GM18519 (cell line): Measurements from ENCODE around the gene RNASE8.

Experiments
- ATAC-seq: cut with Tn5 transposase; IDR thresholded peaks from one replicate; pipeline ENCODE4 v1.9.1; 2021; ENCODE audit warnings: mild to moderate bottlenecking, moderate library complexity; ENCODE audit not compliant: unreplicated experiment, low FRiP score

RNASE8 gene

GRCh38 chr14:21049271-21049673 lies 8.3 kb upstream of the RNASE8 start:
- no peak for ATAC-seq

GRCh38 chr14:21050597-21050996 lies 7.0 kb upstream of the RNASE8 start:
- ATAC-seq = no peak

DNA sequence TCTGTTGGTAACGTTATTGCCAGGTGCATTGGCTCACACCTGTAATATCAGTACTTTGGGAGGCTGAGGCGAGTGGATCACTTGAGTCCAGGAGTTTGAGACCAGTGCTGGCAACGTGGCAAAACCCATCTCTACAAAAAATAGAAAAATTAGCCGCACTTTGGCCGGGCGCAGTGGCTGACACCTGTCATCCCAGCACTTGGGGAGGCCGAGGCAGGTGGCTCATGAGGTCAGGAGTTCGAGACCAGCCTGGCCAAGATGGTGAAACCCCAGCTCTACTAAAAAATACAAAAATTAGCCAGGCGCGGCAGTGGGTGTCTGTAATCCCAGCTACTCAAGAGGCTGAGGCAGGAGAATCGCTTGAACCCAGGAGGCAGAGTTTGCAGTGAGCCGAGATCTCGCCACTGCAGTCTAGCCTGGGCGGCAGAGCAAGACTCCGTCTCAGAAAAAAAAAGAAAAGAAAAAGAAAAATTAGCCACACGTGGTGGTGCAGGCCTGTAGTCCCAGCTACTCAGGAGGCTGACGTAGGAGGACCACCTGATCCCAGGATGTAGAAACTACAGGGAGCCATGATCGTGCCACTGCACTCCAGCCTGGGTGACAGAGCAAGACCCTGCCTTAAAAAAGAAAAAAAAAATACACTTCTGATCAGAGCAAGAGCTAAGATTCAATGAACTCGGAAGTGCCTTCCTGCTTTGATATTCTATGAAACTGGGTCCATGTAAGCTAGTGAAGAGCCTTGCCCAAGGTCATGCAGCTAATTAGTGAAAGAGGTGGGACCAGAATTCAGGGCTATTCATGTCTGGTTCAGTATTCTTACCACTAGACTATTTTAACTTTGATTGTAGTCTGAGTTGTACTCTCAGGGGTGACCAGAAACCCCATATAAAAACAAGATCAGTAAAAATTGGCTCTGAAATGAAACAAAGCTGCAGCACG lies 4.2 kb upstream of the RNASE8 start:
- ATAC-seq = no peak

GRCh38 chr14:21054123-21054767 lies 3.4 kb upstream of the RNASE8 start:
- ATAC-seq = no peak

- ATAC-seq = no peak
Observed at GRCh38 chr14:21054768-21055145, 2.9 kb upstream of the RNASE8 start.

GRCh38 chr14:21055432-21056117 lies 2.0 kb upstream of the RNASE8 start:
- ATAC-seq = no peak

DNA sequence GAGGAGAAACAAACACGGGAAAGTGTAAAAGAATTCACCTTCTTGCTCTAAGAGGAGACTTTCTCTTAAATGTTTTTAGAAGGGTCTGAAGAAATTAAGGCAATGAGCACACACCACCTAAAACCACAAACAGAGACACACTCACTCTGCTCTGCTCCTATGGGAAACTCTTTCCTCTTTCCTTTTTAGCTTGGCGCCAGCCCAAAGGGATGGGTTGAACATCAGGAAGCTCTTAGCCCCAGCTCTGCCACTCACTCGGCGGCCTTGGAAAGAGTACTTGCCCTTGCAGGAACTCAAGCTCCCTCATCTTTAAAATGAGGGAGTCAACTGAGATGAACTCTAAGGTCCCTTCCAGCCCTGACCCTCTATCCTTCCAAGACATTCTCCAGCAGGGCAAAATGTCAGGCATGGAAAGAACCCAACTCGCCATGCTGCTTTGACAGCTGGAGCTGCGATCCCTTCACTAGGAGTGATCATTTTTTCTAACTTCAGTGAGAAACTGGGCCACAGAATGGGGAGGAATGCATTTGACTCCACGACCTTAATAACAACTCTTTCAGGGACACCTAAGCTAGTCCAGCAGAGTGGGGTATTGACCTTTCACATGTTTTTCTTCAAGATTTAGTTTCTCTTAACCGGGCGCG lies 980 bp upstream of the RNASE8 start:
- no peak for ATAC-seq

GRCh38 chr14:21058903-21059302 lies 1.3 kb downstream of the RNASE8 start:
- ATAC-seq = no peak

GRCh38 chr14:21059842-21060613 lies 2.4 kb downstream of the RNASE8 start:
- no peak for ATAC-seq

DNA sequence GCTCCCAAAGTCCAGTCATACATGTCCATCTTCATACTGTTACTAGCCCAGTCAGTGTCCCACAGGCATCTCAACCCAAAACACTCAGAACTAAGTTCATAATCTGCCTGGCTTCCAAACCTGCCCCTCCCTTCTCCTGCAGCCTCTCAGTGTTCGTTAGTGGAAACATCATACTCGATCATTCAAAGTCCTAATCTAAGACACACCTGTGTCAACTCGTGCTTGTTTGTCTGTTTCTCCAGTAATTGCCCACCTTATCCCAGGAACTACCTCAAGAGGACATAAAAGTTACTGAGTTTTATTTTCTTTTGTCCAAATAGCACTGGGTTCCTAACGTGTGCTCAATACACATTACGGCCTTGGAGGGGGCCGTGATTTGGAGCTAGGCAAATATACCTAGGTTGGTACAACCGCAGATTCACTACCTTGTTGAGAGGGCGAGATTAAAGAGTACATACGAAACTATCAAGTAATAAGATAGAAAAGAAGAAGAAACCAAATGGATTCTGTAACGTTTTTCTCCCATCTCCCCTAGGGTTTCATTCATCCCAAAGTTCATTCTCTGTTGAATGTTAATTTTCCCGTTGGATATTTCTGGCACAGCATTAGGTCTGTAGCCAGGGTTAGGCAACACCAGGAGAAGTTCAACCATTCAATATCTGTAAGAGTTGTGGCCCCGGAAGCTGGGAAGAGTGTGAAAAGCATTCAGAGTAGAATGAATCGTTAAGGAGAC lies 3.2 kb downstream of the RNASE8 start:
- ATAC-seq = no peak

- ATAC-seq = no peak
Observed at GRCh38 chr14:21061347-21061668, 3.7 kb downstream of the RNASE8 start.

GRCh38 chr14:21063479-21063878 lies 5.9 kb downstream of the RNASE8 start:
- no peak for ATAC-seq

GRCh38 chr14:21066882-21067502 lies 9.4 kb downstream of the RNASE8 start:
- no peak for ATAC-seq

- no peak for ATAC-seq
Observed at GRCh38 chr14:21068521-21069387, 11.1 kb downstream of the RNASE8 start.

DNA sequence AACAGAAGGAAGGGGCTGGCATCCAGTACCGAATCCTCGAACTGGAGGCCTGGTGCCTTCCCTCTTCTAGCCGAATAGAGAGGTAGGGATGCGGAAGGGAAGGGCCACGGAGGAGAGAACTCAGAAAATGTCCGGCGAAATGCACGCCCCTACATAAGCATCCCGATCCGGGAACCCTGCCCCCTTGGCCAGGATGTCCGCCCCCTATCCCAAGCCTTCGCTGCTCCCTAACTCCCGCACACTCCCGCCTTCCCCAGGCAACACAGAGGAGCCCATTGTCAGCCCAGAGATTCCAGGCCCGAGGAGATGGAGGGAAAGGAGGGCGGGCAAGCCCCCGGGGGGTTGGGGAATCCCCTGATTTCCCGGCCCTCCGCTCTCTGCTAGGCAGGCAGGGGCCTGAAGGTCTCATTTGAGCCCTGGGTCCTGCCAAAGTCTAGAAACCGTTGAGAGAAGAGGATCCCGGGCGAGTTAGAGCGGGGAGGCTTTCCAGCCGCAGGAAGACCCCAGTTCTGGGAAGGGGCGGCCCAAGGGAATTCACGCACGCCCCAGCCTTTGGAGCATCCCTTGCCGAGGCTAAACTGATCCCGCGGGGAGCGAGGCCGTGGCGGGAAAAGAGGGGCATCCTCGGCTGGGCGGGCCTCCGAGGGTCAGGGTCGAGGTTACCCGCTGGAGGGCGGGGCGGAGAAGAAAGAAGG lies 11.9 kb downstream of the RNASE8 start:
- no peak for ATAC-seq

DNA sequence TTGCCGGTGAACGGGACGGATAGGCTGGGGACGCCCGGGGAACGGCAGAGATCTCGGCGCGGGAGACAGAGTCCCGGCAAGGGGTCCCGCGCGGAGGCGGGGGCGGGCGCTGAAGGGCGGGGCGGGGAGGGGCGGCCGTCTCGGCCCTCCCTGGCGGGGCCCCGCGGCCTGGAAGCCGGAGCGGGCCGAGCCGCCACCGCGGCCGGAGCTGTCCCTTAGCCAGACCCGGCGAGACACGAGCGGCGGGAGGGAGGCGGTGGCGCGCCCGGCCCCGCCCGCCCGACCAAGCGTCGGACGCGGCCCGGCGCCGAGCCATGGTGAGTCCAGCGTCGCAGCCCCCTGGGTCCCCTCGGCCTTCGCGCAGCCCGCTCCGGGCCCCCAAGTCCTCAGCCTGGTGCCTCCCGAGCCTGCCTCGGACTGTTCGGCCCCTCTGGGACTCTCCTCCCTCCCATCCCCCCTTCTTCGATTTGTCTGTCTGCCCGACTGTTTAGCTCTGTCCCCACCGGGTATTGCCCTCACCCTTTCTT lies 12.5 kb downstream of the RNASE8 start, which contains the start of gene ARHGEF40:
Gene ARHGEF40 (plus strand): TSS at position 222 of the 527 bp plus-strand sequence. CDS start 93 bp downstream, at position 315.
- ATAC-seq = no peak

DNA sequence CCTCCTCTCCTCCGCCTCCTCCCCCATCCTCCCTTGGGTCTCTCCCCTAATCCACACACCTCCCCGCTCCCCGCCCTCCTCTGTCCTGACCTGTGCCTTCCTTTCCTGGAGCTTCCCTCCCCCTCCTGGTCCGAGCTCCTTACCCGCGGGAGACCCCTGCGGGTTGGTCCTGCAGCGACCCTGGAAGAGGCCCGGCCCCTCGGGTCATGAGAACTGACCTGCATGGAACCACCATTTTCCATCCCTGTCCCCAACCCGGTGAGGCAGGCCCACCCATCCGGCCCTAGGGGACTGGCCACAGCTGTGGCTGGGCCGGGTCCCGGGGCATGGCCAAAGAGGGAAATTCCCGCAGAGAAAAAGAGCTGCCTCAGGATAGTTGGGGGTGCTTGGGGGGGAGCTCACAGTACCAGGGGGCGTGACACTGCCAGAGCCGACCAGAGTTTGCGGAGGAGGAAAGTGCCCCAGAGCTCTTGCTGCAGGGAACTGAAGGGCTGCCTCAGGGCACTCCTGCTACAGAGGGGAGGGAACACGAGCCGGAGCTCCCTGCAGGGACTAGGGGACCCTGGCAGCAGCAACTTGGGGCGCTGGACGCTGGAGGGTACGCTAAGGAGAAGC lies 13.1 kb downstream of the RNASE8 start:
- no peak for ATAC-seq
